Large intestine (tissue), 3 donors: ENCODE data around the gene MACROD1. TPM values are rescaled to one million over a fixed set of nuclear protein-coding genes. Genes with fewer than 3 reads are reported as not detected.

Experiments
- DNase-seq, 2 donors: peaks; one replicate each; pipeline versions ENCODE4 v3.0.0 to v3.0.0-alpha.2; 2013
- H3K27ac ChIP-seq: one replicate; pipeline ENCODE4 v1.5.1; 2013; ENCODE audit warnings: low read length
- H3K27me3 ChIP-seq: 2 replicates; pipeline ENCODE4 v1.6.1; 2013; ENCODE audit warnings: low read length; ENCODE audit not compliant: control insufficient read depth, insufficient read depth
- H3K36me3 ChIP-seq: 2 replicates; pipeline ENCODE4 v1.6.1; 2013; ENCODE audit warnings: low read length; ENCODE audit not compliant: control insufficient read depth, insufficient read depth
- H3K4me1 ChIP-seq: one replicate; pipeline ENCODE4 v1.6.1; 2013; ENCODE audit warnings: low read length; ENCODE audit not compliant: control insufficient read depth, insufficient read depth
- H3K4me3 ChIP-seq: one replicate; pipeline ENCODE4 v1.5.1; 2013; ENCODE audit warnings: low read length
- H3K9me3 ChIP-seq: one replicate; pipeline ENCODE4 v1.6.1; 2013; ENCODE audit warnings: mild to moderate bottlenecking, low read depth, low read length, moderate library complexity; ENCODE audit not compliant: control insufficient read depth
- WGBS: methylation state at CpG from one replicate; pipeline ENCODE4 v1.1.5; 2013; ENCODE audit warnings: low lambda C conversion rate; ENCODE audit not compliant: insufficient coverage; 5-methylcytosine and 5-hydroxymethylcytosine counted together
- polyA plus RNA-seq: library from polyadenylated mRNA; unstranded; fragments of 120-200 nt; gene quantifications from one replicate; pipeline ENCODE4 v1.2.1, GENCODE V29; 2013

Gene MACROD1
- polyA plus RNA-seq, 1 donor, result 18.2 TPM

DNA sequence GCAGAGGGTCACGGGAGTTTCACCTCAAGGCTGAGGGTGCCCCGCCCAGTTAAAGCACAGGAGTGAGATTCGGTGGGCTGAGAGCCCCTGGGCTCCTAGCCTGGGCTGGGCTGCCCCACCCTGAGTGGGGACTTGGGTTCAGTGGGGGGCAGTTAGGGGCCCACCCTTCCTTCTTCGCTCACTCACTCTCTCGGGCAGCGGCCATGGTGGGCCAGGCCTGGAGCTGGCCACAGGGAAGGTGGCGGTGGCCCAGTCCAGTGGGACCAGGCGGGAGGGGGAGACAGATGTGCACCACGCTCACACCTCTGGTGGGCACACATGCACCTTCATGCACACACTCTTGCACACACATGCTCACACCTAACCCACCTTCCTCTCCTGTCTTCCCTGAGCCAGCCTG, 124.1 kb downstream of the MACROD1 start:
- peaks cover 3% of the 10 kb centered on the region for H3K9me3 ChIP-seq
- no peak for DNase-seq
- no CpG with 5 or more reads among the region's 9 CpGs for WGBS
- no peaks in the 10 kb centered on the region for H3K4me1 ChIP-seq
- H3K27ac ChIP-seq, result no peak overlapping the region
- peaks cover 12% of the 10 kb centered on the region for H3K27me3 ChIP-seq
- H3K36me3 ChIP-seq, result no peaks in the 10 kb centered on the region
- no peak overlapping the region for H3K4me3 ChIP-seq

DNA sequence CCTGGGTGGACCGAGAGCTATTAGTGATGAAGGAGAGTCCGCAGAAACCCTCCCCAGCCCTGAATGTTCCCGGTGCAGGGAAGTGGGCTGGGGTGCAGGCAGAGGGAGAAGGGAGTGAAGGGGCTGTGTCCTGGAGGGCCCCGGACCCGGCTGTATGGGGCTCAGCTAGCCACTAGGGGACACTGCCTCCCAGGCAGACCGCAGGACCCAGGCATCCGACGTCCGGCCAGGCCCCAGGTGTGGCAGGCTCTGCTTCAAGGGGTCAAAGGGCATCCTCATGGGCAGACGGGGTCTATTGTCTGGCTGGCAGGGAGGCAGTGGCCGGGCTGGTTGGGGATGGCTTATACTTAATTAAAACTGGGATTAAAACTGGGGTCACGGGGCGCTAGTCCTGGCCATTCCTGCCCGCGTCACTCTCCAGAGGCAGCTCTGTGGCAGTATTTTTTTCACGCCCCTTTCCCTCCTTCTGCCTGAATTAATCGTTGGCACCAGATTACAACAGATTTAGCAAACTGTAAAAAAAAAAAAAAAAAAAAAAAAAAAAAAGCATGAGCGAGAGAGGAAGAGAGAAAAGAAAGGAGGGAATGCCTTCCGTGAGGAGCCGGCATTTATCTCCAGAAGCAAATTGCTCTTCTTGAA, 125.1 kb downstream of the MACROD1 start:
- Histone ChIP-seq H3K4me1 (no peaks in the 10 kb centered on the region), H3K27me3 (peaks cover 21% of the 10 kb centered on the region), H3K36me3 (no peaks in the 10 kb centered on the region), H3K9me3 (peaks cover 3% of the 10 kb centered on the region), H3K4me3 (no peak overlapping the region), H3K27ac (no peak overlapping the region)
- WGBS, result 80% methylated on average over 2 of the region's 20 CpGs
- DNase-seq, result no peak

DNA sequence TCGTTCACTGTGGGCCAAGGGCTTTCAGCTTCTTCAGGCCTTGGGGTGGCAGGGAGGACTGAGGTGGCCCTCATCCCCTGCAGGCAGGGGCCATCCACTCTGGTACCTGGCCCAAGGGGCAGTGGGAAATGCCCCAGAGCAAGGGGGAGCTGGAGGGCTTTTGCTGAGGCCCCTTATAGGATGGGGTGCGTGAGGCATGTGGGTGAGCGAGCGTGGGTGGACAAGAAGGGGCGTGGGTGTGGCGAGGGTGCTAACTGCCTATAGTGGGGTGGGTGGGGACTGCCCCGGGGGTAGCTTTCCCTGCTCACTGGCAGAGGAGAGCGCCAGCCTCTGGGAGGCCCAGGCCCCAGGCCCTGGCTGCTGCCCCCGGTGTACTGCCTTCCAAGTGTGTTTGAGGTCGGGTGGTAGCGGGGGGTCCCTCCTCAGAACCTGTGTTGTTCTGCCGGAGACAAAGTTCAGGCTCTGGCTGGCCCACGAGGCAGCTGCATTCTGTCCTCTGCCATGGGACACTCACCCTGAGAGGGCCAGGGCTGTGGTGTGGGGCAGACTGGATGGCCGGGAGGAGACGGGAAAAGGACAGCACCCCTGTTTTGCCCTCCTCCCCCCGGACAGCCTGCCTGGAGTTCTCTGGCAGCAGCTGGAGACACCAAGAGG, 126.8 kb downstream of the MACROD1 start:
- no CpG with 5 or more reads among the region's 16 CpGs for WGBS
- no peak overlapping the region for H3K27ac ChIP-seq
- peaks cover 34% of the 10 kb centered on the region for H3K27me3 ChIP-seq

DNA sequence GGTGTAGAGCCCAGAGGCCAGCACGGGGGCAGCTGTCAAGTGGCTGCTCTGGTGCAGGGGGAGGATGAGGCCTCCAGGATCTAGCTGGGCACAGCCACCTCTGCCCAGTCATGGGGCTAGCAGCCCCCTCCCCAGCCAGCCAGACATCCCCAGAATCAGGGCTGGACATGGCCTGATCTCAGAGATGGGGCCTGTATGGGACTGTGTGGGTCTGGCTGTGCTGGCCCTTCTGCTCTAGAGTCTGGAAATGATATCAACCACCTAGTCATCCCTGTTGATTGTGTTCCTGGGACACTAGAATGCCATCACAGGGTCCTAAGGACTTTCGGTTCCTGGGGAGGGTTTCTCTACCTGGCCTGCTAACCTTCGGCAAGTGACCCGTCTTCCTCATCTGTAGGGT, 127.4 kb downstream of the MACROD1 start:
- H3K4me1 ChIP-seq, result no peaks in the 10 kb centered on the region
- no peaks in the 10 kb centered on the region for H3K36me3 ChIP-seq
- peaks cover 39% of the 10 kb centered on the region for H3K27me3 ChIP-seq
- peaks cover 3% of the 10 kb centered on the region for H3K9me3 ChIP-seq
- DNase-seq, result no peak
- H3K4me3 ChIP-seq, result no peak overlapping the region
- no CpG with 5 or more reads among the region's 4 CpGs for WGBS
- no peak overlapping the region for H3K27ac ChIP-seq

More for the DNA sequence above, 126.8 kb downstream of the MACROD1 start:
- no peaks in the 10 kb centered on the region for H3K4me1 ChIP-seq
- no peaks in the 10 kb centered on the region for H3K36me3 ChIP-seq
- H3K4me3 ChIP-seq, result no peak overlapping the region
- H3K9me3 ChIP-seq, result peaks cover 3% of the 10 kb centered on the region
- no peak for DNase-seq

GRCh38 chr11:64037027-64037634, 128.8 kb downstream of the MACROD1 start:
- Histone ChIP-seq H3K4me1 (no peaks in the 10 kb centered on the region), H3K4me3 (peak overlapping the region; percentile 16), H3K36me3 (no peaks in the 10 kb centered on the region), H3K27me3 (peaks cover 41% of the 10 kb centered on the region), H3K27ac (no peak overlapping the region), H3K9me3 (peaks cover 3% of the 10 kb centered on the region)
- no CpG with 5 or more reads among the region's 23 CpGs for WGBS
- DNase-seq, result no peak

DNA sequence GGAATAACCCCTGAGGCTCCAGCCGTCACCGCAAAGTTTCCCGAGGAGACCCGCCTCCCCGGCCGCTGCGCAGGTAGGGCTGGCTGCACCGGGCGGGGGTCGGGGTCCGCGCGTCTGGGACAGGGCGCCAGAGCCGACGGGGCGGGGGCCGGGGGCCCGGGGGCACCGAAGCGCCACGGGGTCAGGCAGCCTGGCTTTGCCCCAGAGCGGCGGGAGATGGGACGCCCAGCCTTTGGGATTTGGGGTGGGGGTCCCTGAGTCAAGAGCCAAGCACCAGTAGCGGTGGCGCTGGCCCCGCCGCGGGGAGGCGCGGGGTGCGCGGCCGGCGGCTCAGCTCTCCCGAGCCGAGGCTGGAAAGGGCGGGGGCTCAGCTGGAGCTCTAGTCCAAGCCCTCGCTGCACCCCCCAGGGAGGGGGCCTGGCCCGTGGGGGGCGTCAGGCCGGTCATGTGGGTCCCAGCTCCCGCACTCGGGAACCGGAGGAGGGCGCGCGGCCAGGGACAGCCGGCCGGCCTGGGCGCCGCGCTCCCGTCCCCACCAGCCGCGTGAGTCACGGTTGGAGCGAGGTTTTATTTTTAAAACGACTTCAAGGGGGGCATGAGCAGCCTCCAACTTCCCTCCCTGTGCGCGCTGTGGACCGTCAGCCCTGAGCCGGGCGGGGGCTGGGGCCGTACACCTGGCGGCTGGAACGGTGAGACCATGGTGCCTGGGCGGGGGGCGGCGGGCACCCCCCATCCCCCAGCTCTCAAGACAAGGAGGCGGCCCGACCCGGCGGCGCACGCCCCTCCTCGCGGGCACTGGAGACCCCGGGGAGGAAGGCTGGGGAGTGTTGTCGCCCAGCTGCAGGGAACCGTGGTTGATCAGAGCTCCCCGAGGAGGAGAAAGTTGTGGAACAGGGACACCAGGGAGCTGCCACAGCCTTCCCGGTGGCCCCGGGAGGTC, 129.6 kb downstream of the MACROD1 start:
- WGBS, result no CpG with 5 or more reads among the region's 85 CpGs

DNA sequence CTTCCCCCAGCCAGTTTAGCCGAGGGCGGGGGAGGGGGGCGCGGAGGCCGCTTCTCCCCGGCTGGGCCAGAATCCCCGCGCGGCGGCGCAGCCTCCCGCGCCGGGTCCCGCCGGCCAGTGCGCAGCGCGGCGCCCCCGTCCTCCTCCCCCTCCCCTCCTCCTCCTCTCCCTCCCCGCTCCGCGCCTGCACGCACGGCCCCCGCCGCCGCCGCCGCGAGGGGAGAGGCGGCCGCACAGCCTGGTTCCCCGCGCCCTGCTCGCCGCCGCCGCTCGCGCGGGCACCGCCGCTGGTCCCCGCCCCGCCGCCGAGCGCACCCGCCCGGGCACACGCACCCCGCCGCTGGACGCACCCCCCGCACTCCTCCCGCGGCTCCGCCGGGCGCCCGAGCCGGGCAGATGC, 130.3 kb downstream of the MACROD1 start, which contains the start of gene FLRT1:
Gene FLRT1 (plus strand): TSS at position 356 of the 400 bp plus-strand sequence. CDS start 80,337 bp downstream, outside the sequence.
- Histone ChIP-seq H3K27ac (no peak within 1 kb of the TSS), H3K27me3 (peaks cover 41% of the 10 kb centered on the region), H3K4me3 (peak within 1 kb of the TSS; percentile 16), H3K9me3 (peaks cover 3% of the 10 kb centered on the region), H3K36me3 (no peaks in the 10 kb centered on the region), H3K4me1 (no peaks in the 10 kb centered on the region)
- DNase-seq, result no peak
- no CpG with 5 or more reads among the region's 64 CpGs for WGBS

More for the DNA sequence above, 129.6 kb downstream of the MACROD1 start:
- no peaks in the 10 kb centered on the region for H3K4me1 ChIP-seq
- no peaks in the 10 kb centered on the region for H3K36me3 ChIP-seq
- no peak overlapping the region for H3K27ac ChIP-seq
- H3K9me3 ChIP-seq, result peaks cover 3% of the 10 kb centered on the region
- peaks cover 41% of the 10 kb centered on the region for H3K27me3 ChIP-seq
- H3K4me3 ChIP-seq, result peak overlapping the region; percentile 16
- DNase-seq, result peak in 1 of 2 donors; percentile 31

DNA sequence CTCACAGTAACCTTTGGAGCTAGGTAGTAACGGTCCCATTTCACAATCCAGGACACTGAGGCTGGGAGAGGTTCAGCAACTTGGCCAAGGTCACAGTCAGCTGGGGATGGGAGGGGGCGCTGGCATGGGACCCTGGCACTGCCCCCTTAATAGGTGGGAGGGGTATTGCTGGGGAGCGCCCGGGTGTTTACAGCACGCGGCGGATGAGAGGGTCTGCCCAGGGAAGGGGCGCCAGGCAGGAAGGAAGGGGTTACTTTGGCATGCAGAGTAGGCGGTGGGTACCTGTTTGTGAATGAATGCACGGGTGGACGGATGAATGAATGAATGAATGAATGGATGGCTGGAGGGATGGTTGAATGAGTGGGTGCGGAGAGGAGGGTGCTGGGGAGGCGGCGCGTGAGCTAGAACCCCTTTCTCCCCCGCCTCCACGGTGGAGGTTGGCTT, 130.8 kb downstream of the MACROD1 start:
- H3K9me3 ChIP-seq, result peaks cover 3% of the 10 kb centered on the region
- H3K4me3 ChIP-seq, result no peak overlapping the region
- H3K27me3 ChIP-seq, result peaks cover 41% of the 10 kb centered on the region
- no peak for DNase-seq
- no peaks in the 10 kb centered on the region for H3K4me1 ChIP-seq
- no CpG with 5 or more reads among the region's 17 CpGs for WGBS
- no peaks in the 10 kb centered on the region for H3K36me3 ChIP-seq
- no peak overlapping the region for H3K27ac ChIP-seq

DNA sequence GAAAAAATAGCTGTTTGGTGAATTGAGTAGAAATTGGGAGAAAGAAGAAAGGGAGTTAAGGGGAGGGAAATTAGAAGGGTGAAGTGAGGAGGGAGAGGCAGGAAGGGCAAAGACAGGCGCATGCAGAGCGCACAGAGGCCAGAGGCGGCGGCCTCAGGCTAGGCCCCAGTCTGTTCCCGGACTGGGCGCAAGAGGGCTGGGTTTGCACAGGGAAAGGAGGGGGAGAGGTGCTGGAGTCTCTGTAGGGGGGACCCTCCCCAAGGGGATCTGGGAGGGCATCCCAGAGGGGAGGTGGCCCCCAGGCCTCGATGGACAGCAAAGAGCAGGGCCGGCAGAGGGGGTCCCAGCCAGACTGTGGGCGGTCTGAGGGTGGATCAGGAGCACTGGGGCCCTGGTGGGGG, 131.5 kb downstream of the MACROD1 start:
- Histone ChIP-seq H3K36me3 (no peaks in the 10 kb centered on the region), H3K9me3 (peaks cover 3% of the 10 kb centered on the region), H3K27me3 (peaks cover 41% of the 10 kb centered on the region), H3K4me1 (no peaks in the 10 kb centered on the region), H3K4me3 (no peak overlapping the region), H3K27ac (no peak overlapping the region)
- no peak for DNase-seq
- WGBS, result 80% methylated on average over 1 of the region's 9 CpGs

GRCh38 chr11:64032050-64032449, 133.9 kb downstream of the MACROD1 start:
- no peaks in the 10 kb centered on the region for H3K4me1 ChIP-seq
- H3K27ac ChIP-seq, result no peak overlapping the region
- H3K36me3 ChIP-seq, result no peaks in the 10 kb centered on the region
- no CpG with 5 or more reads among the region's 4 CpGs for WGBS
- no peak for DNase-seq
- H3K9me3 ChIP-seq, result peaks cover 4% of the 10 kb centered on the region
- no peak overlapping the region for H3K4me3 ChIP-seq
- peaks cover 38% of the 10 kb centered on the region for H3K27me3 ChIP-seq
